C4-2B (cell line): ENCODE results near the gene GBP7.

Source experiments
- H3K27ac ChIP-seq: fragments of 450-650 bp; 2 replicates; pipeline ENCODE4 v1.5.1; 2017
- ZFX ChIP-seq: fragments of 450-650 bp; IDR thresholded peaks from 2 replicates; pipeline ENCODE4 v1.6.1; 2017
- TF ChIP-seq, protein P1 (sequence below): fragments of 450-650 bp; conservative IDR thresholded peaks from 2 replicates; pipeline ENCODE4 v1.5.1; 2017; ENCODE audit warnings: mild to moderate bottlenecking

Gene GBP7

DNA sequence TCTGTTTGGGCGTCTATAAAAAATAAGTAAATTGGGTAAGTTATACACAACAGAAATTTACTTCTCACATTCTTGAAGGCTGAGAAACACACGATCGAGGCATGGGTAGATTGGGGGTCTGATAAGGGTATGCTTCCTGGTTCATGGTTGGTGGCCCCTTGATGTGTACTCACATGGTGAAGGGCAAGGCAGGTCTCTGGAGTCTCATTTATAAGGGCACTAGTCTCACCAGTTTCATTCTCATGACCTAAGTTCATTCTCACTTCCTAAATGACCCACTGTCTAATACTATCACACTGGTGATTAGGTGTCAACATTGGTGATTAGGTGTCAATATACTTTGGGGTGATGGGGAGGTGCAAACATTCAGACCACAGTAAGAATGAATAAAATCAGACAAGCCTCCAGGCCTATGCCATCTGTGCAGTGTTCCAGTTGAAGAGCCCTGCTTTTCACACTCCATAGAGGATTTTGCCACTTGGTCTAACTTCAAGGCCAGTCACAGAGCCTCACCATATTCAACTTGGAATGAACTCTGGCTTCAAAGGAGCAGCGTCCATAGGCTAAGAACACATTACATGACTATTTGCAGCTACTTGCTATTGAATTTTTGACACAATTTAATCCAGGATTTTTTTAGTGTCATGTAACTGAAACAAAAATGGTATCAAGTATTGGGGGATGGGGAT is 25.4 kb upstream of the GBP7 start:
- TF ChIP-seq, protein P1, sequence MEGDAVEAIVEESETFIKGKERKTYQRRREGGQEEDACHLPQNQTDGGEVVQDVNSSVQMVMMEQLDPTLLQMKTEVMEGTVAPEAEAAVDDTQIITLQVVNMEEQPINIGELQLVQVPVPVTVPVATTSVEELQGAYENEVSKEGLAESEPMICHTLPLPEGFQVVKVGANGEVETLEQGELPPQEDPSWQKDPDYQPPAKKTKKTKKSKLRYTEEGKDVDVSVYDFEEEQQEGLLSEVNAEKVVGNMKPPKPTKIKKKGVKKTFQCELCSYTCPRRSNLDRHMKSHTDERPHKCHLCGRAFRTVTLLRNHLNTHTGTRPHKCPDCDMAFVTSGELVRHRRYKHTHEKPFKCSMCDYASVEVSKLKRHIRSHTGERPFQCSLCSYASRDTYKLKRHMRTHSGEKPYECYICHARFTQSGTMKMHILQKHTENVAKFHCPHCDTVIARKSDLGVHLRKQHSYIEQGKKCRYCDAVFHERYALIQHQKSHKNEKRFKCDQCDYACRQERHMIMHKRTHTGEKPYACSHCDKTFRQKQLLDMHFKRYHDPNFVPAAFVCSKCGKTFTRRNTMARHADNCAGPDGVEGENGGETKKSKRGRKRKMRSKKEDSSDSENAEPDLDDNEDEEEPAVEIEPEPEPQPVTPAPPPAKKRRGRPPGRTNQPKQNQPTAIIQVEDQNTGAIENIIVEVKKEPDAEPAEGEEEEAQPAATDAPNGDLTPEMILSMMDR = no peak
- no peak for TF ChIP-seq ZFX
- no peak overlapping the region for H3K27ac ChIP-seq

DNA sequence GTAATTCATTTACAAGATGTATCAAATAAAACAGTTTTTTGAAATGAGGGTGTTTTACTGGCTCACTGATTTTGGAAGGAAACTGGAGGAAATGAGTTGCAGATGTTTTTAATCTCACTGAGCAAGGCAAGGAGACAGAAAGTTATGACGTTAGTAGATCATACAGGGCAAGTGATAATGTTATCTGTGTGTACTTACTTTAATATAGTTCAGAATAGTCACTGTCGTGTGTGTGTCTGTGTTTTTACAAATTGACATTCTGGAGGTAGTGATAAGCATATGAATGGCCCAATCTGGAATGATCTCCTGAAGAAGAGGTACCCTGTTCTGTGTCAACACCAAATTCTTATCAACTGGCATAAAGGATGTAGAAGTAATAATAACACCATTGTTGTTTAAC is 24.9 kb upstream of the GBP7 start:
- TF ChIP-seq, protein P1 = no peak
- TF ChIP-seq ZFX = no peak
- H3K27ac ChIP-seq = no peak overlapping the region

DNA sequence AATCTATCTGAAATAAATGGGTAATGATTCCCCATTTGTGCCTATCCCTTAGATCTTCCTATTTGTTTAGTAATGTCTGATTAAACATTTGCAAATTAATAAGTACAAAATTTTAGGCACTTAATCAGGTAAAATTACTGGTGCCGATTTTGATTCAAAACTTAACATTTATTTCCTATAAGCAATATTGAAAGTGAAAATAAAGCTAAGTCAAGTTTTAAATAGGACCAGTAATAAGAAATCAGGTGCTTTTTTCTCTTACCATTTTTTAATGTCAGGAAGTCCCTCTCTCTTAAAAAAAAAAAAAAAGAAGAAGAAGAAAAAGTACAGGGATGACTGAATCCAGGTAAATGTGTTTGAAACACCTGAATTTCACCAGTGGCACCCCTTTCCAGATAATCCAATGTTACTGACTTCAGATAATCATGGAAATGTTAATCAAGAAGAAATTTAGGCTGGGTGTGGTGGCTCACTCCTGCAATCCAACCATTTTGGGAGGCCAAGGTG is 23.8 kb upstream of the GBP7 start:
- H3K27ac ChIP-seq = no peak overlapping the region
- TF ChIP-seq, protein P1 = no peak
- no peak for TF ChIP-seq ZFX

DNA sequence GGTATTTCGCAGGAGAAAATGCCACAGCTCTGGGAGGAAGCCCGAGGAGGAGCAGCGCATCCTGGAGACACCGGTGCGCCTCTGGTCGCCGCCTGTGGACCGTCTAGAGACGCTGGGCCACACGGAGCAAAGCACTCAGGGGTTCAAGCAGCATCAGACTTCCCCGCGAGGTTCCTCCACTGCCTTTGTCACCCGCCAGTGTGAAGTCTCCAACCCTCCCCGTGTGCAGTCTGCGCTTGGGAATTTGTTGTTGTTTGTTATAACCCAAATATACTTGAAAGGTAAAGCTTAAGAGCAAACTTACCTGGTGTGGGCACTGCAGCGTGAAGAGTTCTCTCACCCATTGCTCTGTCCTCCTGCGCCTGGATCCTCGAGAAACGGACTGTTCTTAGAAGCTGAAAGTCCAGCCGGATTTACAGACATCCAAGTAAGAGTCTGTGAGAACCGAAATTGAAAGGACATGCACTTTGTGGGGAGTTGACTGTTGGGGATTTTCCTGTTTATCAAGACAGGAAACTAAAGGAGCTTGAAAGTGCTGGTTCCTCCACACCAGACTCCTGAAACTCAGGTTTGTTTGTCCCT is 22.8 kb upstream of the GBP7 start, which contains the start of gene GBP4:
Gene GBP4, minus strand, starts transcription at position 452 of the 582 bp plus-strand sequence. Its CDS starts 108 bp downstream, at position 344.
- no peak within 1 kb of the TSS for H3K27ac ChIP-seq
- TF ChIP-seq, protein P1 = no peak
- no peak for TF ChIP-seq ZFX

DNA sequence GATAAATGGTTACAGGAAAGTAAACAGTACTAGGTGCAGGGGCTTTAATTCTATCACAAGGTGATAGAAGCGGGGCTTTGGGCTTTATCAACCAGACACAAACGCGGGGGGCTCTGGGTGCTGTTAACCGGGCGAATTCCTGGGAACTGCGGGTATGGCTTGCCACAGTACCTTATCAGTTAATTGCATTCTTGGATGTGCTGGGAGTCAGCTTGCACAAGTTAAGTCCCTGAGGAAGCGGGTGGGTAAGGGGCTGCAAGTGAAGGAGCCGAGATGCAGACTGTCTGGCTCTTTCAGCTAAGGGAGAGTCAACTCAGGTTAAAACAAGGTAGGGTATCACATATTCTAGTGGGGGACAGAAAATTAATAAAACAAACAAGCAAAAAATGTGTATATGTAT is 22.3 kb upstream of the GBP7 start:
- TF ChIP-seq, protein P1 = no peak
- TF ChIP-seq ZFX = no peak
- H3K27ac ChIP-seq = no peak overlapping the region

DNA sequence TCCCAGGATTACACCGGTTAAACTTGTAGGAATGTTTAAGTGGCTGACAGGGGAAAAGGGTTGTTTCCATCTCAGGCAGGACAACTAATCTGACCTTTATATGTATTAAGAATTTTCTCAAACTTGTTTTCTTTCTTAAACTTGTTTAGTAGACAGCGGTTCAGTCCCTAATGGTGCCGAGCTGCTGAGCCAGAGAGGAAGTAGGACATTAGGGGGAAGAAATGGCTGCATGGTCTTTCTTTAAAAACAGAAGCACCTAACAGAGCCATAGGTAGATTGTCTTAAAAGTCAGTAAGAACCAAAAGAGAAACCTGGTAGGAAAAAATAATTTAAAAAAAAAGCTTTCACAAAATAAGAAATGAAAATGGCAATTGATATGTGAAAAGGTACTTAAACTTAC is 19.7 kb upstream of the GBP7 start:
- TF ChIP-seq, protein P1 = no peak
- no peak for TF ChIP-seq ZFX
- no peak overlapping the region for H3K27ac ChIP-seq

DNA sequence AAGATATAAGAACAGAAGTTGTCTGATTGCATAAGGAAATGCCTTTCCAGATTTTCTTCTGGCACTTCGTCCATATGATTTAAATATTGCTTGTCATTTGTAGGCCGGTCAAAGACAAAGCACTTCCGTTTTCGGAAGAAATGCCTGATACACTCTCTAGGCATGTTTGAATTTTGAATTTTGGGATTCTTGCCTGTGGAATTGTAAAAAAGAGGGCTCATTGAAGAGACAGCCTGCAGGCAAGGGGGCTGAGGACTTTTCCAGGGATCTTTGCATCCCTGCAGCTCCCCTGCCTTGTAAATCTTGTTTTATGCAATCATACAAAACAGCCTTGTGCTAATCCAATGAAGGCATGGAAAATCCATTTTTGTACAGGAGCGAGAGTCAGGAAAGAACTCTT is 15.5 kb upstream of the GBP7 start:
- no peak overlapping the region for H3K27ac ChIP-seq
- TF ChIP-seq, protein P1 = no peak
- TF ChIP-seq ZFX = no peak
